Fibroblast of the conjunctiva (primary cell): ENCODE results near the gene ASMT.
"Not testable (repeated sequence)": the region's sequence is repeated elsewhere in the genome, so short reads cannot be mapped to it uniquely, and the experiment has no call there.

Experiments used
- DNase-seq: peaks from one replicate; pipeline ENCODE4 v3.0.0-alpha.2; 2010; ENCODE audit warnings: low read depth

The ASMT gene

GRCh38 chrX:1614927-1615326 lies at the start of gene ASMT:
Gene ASMT (plus strand): TSS chrX:1615059. CDS start chrX:1615200, 141 bp downstream.
- no peak for DNase-seq

- not testable (repeated sequence) for DNase-seq
These were observed 40.7 kb upstream of the ASMT start for GRCh38 chrX:1574181-1574580.

- DNase-seq, result no peak
These were observed 38.5 kb upstream of the ASMT start for GRCh38 chrX:1576201-1576992.

- no peak for DNase-seq
These were observed 37.0 kb upstream of the ASMT start for GRCh38 chrX:1577845-1578244.

GRCh38 chrX:1578511-1579173 lies 36.2 kb upstream of the ASMT start:
- DNase-seq, result no peak

- DNase-seq, result no peak
These were observed 33.7 kb upstream of the ASMT start for GRCh38 chrX:1581132-1581531.

GRCh38 chrX:1582686-1583437 lies 32.0 kb upstream of the ASMT start:
- DNase-seq, result no peak

- no peak for DNase-seq
These were observed 30.4 kb upstream of the ASMT start for GRCh38 chrX:1584237-1585011.

- DNase-seq, result no peak
These were observed 27.7 kb upstream of the ASMT start for GRCh38 chrX:1587161-1587560.

GRCh38 chrX:1589356-1590130 lies 25.3 kb upstream of the ASMT start:
- no peak for DNase-seq

- peak; percentile 84 for DNase-seq
These were observed 23.6 kb upstream of the ASMT start, which contains the start of gene AKAP17A for GRCh38 chrX:1591102-1591862. Gene AKAP17A (plus strand): TSS chrX:1591604. CDS start chrX:1593463, 1,859 bp downstream.

GRCh38 chrX:1591863-1592469 lies 22.9 kb upstream of the ASMT start:
- no peak for DNase-seq

- DNase-seq, result no peak
These were observed 22.3 kb upstream of the ASMT start for GRCh38 chrX:1592470-1593142.

- no peak for DNase-seq
These were observed 21.3 kb upstream of the ASMT start for GRCh38 chrX:1593286-1594271.

- DNase-seq, result no peak
These were observed 19.2 kb upstream of the ASMT start for GRCh38 chrX:1595711-1596060.

GRCh38 chrX:1596676-1597344 lies 18.0 kb upstream of the ASMT start:
- no peak for DNase-seq

GRCh38 chrX:1597345-1598020 lies 17.4 kb upstream of the ASMT start:
- DNase-seq, result no peak
